Measurements from ENCODE around the gene BIN1. TPM values are rescaled to one million over a fixed set of nuclear protein-coding genes. Genes with fewer than 3 reads are reported as not detected.

BIN1 gene
- total RNA-seq, 1 donor from 2014 or later = 62.8 TPM

DNA sequence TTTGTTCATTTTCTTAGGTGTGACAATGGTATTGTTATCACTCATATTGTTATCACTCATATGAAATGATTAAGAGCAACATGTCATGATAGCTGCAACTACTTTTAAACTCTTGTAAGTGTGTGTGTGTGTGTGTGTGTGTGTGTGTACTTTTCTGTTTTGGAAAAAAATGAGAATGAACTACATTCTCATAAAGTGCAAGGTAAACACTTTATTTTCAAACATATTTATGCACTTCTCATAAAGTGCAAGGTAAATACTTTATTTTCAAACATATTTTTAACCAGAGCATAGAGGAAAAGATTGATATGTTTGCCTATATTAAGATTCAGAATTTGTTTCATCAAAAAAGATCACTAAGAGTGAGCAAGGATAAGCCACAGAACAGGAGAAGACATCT is 108.5 kb downstream of the BIN1 start:
- no peak for DNase-seq (ENCODE audit: low spot score)
- no peak for ATAC-seq
- intact Hi-C loops (cut with DNase I) = no loop called here

Other genes starting within 250 kb of the BIN1 start
- gene TEX51, start 208.3 kb downstream of the BIN1 start, total RNA-seq = not detected
- gene CYP27C1, start 113.1 kb upstream of the BIN1 start, total RNA-seq = 0.31 TPM
- gene ERCC3, start 187.0 kb upstream of the BIN1 start, total RNA-seq = 42.6 TPM